ENCODE results near the gene EVI5. TPM values are rescaled to one million over a fixed set of nuclear protein-coding genes. Genes with fewer than 3 reads are reported as not detected.

EVI5 gene
- total RNA-seq, 1 experiment from 2014 or later: 33.9 TPM

DNA sequence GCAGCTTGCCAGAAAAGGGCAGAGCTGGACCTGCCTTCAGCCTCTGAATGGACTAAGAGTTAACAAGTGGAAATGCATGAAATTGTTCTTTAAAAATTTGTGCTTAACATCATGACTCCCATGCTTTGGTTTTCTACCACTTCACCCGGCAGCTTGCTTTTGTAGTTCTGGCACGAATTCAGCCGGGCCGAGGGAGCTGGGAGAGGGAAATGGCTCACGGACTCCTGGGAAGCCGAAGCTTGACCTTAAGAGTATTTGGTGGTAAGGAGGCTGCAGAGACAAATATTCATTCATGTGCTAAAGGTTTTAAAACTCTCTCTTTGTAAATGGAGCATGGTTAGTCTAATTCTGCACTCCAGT, 281.0 kb downstream of the EVI5 start:
- H3K27ac Mint-ChIP-seq (ENCODE audit: unreplicated experiment): no peak overlapping the region
- no TSS peak for BruUV-seq (replicated peaks)
- intact Hi-C loops (cut with micrococcal nuclease; ENCODE audit: unreplicated experiment): no loop called here

GRCh38 chr1:92503043-92503925, 281.6 kb downstream of the EVI5 start:
- BruUV-seq (replicated peaks): no TSS peak
- TF ChIP-seq CTCF (IDR thresholded peaks at IDR 0.05; ENCODE audit: unreplicated experiment): no peak
- no peaks in the 10 kb centered on the region for H3K9me3 Mint-ChIP-seq (ENCODE audit: low read depth, unreplicated experiment)
- intact Hi-C loops (cut with micrococcal nuclease; ENCODE audit: unreplicated experiment): no loop called here
- H3K27me3 Mint-ChIP-seq (ENCODE audit: unreplicated experiment): no peaks in the 10 kb centered on the region
- H3K36me3 Mint-ChIP-seq (ENCODE audit: insufficient read depth, unreplicated experiment): no peaks in the 10 kb centered on the region
- H3K27ac Mint-ChIP-seq (ENCODE audit: unreplicated experiment): no peak overlapping the region
- no peak overlapping the region for H3K4me3 Mint-ChIP-seq (ENCODE audit: low read depth, unreplicated experiment)
- H3K4me1 Mint-ChIP-seq (ENCODE audit: low read depth, unreplicated experiment): peaks cover 13% of the 10 kb centered on the region
- DNase-seq: no peak
- CTCF ChIA-PET: interaction anchor here (0.5 to 1.5 kb wide), 7 partner anchors 23 to 1851 kb away, joined by 3 to 8 read pairs (median 3); no protein-coding TSS in a partner anchor

More for the DNA sequence above, 281.0 kb downstream of the EVI5 start:
- CTCF ChIA-PET: interaction anchor here (0.5 to 1.5 kb wide), 2 partner anchors 24 to 57 kb away, joined by 3 to 4 read pairs; no protein-coding TSS in a partner anchor
- no peaks in the 10 kb centered on the region for H3K9me3 Mint-ChIP-seq (ENCODE audit: low read depth, unreplicated experiment)
- TF ChIP-seq CTCF (IDR thresholded peaks at IDR 0.05; ENCODE audit: unreplicated experiment): no peak
- no peaks in the 10 kb centered on the region for H3K36me3 Mint-ChIP-seq (ENCODE audit: insufficient read depth, unreplicated experiment)
- no peaks in the 10 kb centered on the region for H3K27me3 Mint-ChIP-seq (ENCODE audit: unreplicated experiment)
- DNase-seq: no peak
- peaks cover 13% of the 10 kb centered on the region for H3K4me1 Mint-ChIP-seq (ENCODE audit: low read depth, unreplicated experiment)
- H3K4me3 Mint-ChIP-seq (ENCODE audit: low read depth, unreplicated experiment): no peak overlapping the region

DNA sequence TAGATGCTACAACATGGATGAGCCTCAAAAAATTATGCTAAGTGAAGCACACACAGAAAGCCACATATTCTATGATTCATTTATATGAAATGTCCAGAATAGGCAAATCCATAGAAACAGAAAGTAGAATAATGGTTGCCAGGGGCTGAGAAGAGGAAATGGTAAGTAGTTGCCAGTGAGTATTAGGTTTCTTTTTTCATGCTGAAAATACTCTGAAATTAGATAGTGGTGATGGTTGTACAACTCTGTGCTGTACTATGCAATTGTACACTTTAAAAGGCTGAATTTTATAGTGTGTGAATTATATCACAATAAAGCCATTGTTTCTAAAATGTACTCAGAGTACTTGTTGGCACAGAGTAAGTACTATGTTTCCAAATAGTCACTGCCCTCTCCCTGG, 282.7 kb downstream of the EVI5 start:
- Mint-ChIP-seq H3K27me3 (ENCODE audit: unreplicated experiment) (no peaks in the 10 kb centered on the region), H3K9me3 (ENCODE audit: low read depth, unreplicated experiment) (no peaks in the 10 kb centered on the region), H3K27ac (ENCODE audit: unreplicated experiment) (no peak overlapping the region), H3K4me1 (ENCODE audit: low read depth, unreplicated experiment) (peaks cover 13% of the 10 kb centered on the region), H3K4me3 (ENCODE audit: low read depth, unreplicated experiment) (no peak overlapping the region), H3K36me3 (ENCODE audit: insufficient read depth, unreplicated experiment) (no peaks in the 10 kb centered on the region)
- intact Hi-C loops (cut with micrococcal nuclease; ENCODE audit: unreplicated experiment): no loop called here
- no peak for DNase-seq
- CTCF ChIA-PET: interaction anchor here (0.6 kb wide), 4 partner anchors 60 to 1850 kb away, joined by 3 to 8 read pairs (median 4); no protein-coding TSS in a partner anchor
- no peak for TF ChIP-seq CTCF (IDR thresholded peaks at IDR 0.05; ENCODE audit: unreplicated experiment)
- no TSS peak for BruUV-seq (replicated peaks)

- H3K36me3 Mint-ChIP-seq (ENCODE audit: insufficient read depth, unreplicated experiment): no peaks in the 10 kb centered on the region
- no peaks in the 10 kb centered on the region for H3K9me3 Mint-ChIP-seq (ENCODE audit: low read depth, unreplicated experiment)
- intact Hi-C loops (cut with micrococcal nuclease; ENCODE audit: unreplicated experiment): no loop called here
- no peaks in the 10 kb centered on the region for H3K27me3 Mint-ChIP-seq (ENCODE audit: unreplicated experiment)
- DNase-seq: no peak
- BruUV-seq (replicated peaks): no TSS peak
- no peak overlapping the region for H3K4me3 Mint-ChIP-seq (ENCODE audit: low read depth, unreplicated experiment)
- peaks cover 12% of the 10 kb centered on the region for H3K4me1 Mint-ChIP-seq (ENCODE audit: low read depth, unreplicated experiment)
- no peak overlapping the region for H3K27ac Mint-ChIP-seq (ENCODE audit: unreplicated experiment)
- no peak for TF ChIP-seq CTCF (IDR thresholded peaks at IDR 0.05; ENCODE audit: unreplicated experiment)
- CTCF ChIA-PET: no interaction called here
These were observed 284.4 kb downstream of the EVI5 start for GRCh38 chr1:92500552-92500951.

Data from Calu3 (cell line).